ENCODE data around the gene TDRD10.

The TDRD10 gene

GRCh38 chr1:154502066-154502743 is at the start of gene TDRD10, which contains the start of gene SHE:
Gene TDRD10 (plus strand): TSS chr1:154502219. CDS start chr1:154506904, 4,685 bp downstream.
Gene SHE (minus strand): TSS chr1:154502412. CDS start chr1:154502026, 386 bp downstream.
- in situ Hi-C loops (cut with MboI; ENCODE audit: low sequenced_read_pairs, unreplicated experiment), result no loop called here

GRCh38 chr1:154453161-154453560 is 48.9 kb upstream of the TDRD10 start:
- in situ Hi-C loops (cut with MboI; ENCODE audit: low sequenced_read_pairs, unreplicated experiment), result loop anchor here (10.0 kb wide), 1 partner anchor 48 kb away; the partner anchor contains the start of gene IL6R
- no peak for DNase-seq (ENCODE audit: low spot score)
- no peak for TF ChIP-seq CTCF (IDR thresholded peaks at IDR 0.05; ENCODE audit: borderline replicate concordance, control extremely low read depth, extremely low read depth, insufficient read depth, missing control alignments)

More at GRCh38 chr1:154502066-154502743, at the start of gene TDRD10, which contains the start of gene SHE:
- no peak for TF ChIP-seq CTCF (IDR thresholded peaks at IDR 0.05; ENCODE audit: borderline replicate concordance, control extremely low read depth, extremely low read depth, insufficient read depth, missing control alignments)
- peak; percentile 65 for DNase-seq (ENCODE audit: low spot score)

GRCh38 chr1:154453574-154454352 is 48.3 kb upstream of the TDRD10 start:
- DNase-seq (ENCODE audit: low spot score), result no peak
- no peak for TF ChIP-seq CTCF (IDR thresholded peaks at IDR 0.05; ENCODE audit: borderline replicate concordance, control extremely low read depth, extremely low read depth, insufficient read depth, missing control alignments)
- in situ Hi-C loops (cut with MboI; ENCODE audit: low sequenced_read_pairs, unreplicated experiment), result loop anchor here (10.0 kb wide), 1 partner anchor 49 kb away; the partner anchor contains the start of gene IL6R

GRCh38 chr1:154454386-154455120 is 47.5 kb upstream of the TDRD10 start:
- in situ Hi-C loops (cut with MboI; ENCODE audit: low sequenced_read_pairs, unreplicated experiment), result loop anchor here (10.0 kb wide), 1 partner anchor 50 kb away; the partner anchor contains the start of gene IL6R
- no peak for DNase-seq (ENCODE audit: low spot score)
- no peak for TF ChIP-seq CTCF (IDR thresholded peaks at IDR 0.05; ENCODE audit: borderline replicate concordance, control extremely low read depth, extremely low read depth, insufficient read depth, missing control alignments)

- in situ Hi-C loops (cut with MboI; ENCODE audit: low sequenced_read_pairs, unreplicated experiment), result loop anchor here (10.0 kb wide), 1 partner anchor 52 kb away; the partner anchor contains the start of gene IL6R
- no peak for TF ChIP-seq CTCF (IDR thresholded peaks at IDR 0.05; ENCODE audit: borderline replicate concordance, control extremely low read depth, extremely low read depth, insufficient read depth, missing control alignments)
- DNase-seq (ENCODE audit: low spot score), result no peak
These were observed 45.4 kb upstream of the TDRD10 start for GRCh38 chr1:154456631-154457030.

GRCh38 chr1:154459080-154459479 is 42.9 kb upstream of the TDRD10 start:
- no peak for TF ChIP-seq CTCF (IDR thresholded peaks at IDR 0.05; ENCODE audit: borderline replicate concordance, control extremely low read depth, extremely low read depth, insufficient read depth, missing control alignments)
- no peak for DNase-seq (ENCODE audit: low spot score)
- in situ Hi-C loops (cut with MboI; ENCODE audit: low sequenced_read_pairs, unreplicated experiment), result loop anchor here (10.0 kb wide), 1 partner anchor 54 kb away; the partner anchor contains the start of gene IL6R

All from GM13976 (cell line).